ENCODE data around the gene TNFRSF1A. TPM values are rescaled to one million over a fixed set of nuclear protein-coding genes. Genes with fewer than 3 reads are reported as not detected.

TNFRSF1A gene
- total and polyA plus RNA-seq, 2 of the 13 experiments (the other 11 are each of a cell fraction or from before 2014, with no cell fraction given): 41.5 to 61.2 TPM

DNA sequence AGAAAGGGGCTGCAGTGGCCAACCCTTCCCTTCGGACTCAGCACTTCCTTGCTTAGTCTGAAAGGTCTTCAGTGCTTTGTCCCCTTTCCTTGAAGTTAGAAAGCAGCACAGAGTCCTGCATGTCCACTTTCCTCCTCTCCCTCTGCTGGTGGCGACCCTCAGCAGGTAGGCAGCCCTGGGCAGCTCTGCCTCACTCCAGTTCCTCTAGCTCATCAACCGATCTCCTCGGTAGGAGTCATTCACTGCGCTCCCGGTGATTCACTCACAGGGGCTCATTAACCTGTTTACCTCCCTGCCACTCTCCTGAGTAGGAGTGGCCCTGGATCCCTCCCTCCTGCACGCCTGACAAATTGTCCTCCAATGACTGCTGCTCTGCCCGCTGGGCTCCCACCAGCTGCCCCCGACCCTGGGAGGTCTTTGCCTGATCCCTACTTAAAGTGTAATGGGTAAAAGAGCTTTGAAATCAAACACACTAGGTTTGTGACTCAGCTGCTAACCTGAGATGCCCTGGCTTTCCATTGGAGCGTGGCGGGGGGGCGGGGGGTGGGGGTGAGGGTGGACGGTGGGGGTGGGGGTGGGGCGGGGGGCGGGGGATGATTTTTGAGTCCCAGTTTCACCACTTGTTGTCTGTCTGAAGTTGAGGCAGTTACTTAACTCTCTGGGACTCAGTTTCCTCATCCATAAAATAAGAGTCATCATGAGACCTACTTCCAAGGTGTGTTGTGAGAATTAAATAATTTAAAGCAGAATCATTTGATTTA, 29.3 kb upstream of the TNFRSF1A start (continued):
- TF ChIP-seq, protein P1, sequence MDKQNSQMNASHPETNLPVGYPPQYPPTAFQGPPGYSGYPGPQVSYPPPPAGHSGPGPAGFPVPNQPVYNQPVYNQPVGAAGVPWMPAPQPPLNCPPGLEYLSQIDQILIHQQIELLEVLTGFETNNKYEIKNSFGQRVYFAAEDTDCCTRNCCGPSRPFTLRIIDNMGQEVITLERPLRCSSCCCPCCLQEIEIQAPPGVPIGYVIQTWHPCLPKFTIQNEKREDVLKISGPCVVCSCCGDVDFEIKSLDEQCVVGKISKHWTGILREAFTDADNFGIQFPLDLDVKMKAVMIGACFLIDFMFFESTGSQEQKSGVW (CRISPR knock-in tag; IDR thresholded peaks at IDR 0.05; ENCODE audit: borderline replicate concordance): no peak
- TF ChIP-seq TAF1 (CRISPR knock-in tag; IDR thresholded peaks at IDR 0.05): peak; percentile 74; the same call in 1 of the 2 replicates
- TF ChIP-seq, protein P2, sequence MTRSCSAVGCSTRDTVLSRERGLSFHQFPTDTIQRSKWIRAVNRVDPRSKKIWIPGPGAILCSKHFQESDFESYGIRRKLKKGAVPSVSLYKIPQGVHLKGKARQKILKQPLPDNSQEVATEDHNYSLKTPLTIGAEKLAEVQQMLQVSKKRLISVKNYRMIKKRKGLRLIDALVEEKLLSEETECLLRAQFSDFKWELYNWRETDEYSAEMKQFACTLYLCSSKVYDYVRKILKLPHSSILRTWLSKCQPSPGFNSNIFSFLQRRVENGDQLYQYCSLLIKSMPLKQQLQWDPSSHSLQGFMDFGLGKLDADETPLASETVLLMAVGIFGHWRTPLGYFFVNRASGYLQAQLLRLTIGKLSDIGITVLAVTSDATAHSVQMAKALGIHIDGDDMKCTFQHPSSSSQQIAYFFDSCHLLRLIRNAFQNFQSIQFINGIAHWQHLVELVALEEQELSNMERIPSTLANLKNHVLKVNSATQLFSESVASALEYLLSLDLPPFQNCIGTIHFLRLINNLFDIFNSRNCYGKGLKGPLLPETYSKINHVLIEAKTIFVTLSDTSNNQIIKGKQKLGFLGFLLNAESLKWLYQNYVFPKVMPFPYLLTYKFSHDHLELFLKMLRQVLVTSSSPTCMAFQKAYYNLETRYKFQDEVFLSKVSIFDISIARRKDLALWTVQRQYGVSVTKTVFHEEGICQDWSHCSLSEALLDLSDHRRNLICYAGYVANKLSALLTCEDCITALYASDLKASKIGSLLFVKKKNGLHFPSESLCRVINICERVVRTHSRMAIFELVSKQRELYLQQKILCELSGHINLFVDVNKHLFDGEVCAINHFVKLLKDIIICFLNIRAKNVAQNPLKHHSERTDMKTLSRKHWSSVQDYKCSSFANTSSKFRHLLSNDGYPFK (CRISPR knock-in tag; IDR thresholded peaks at IDR 0.05; ENCODE audit: borderline replicate concordance): no peak
- TF ChIP-seq, protein P3, sequence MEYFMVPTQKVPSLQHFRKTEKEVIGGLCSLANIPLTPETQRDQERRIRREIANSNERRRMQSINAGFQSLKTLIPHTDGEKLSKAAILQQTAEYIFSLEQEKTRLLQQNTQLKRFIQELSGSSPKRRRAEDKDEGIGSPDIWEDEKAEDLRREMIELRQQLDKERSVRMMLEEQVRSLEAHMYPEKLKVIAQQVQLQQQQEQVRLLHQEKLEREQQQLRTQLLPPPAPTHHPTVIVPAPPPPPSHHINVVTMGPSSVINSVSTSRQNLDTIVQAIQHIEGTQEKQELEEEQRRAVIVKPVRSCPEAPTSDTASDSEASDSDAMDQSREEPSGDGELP (IDR thresholded peaks at IDR 0.05; ENCODE audit: borderline replicate concordance, low read depth): peak; percentile 63; the same call in 1 of the 2 replicates
- 0 out of 2 replicates have a peak, but pooled peaks have one; percentile 41 for TF ChIP-seq ARNT2 (CRISPR knock-in tag; IDR thresholded peaks at IDR 0.05; ENCODE audit: low read depth)

DNA sequence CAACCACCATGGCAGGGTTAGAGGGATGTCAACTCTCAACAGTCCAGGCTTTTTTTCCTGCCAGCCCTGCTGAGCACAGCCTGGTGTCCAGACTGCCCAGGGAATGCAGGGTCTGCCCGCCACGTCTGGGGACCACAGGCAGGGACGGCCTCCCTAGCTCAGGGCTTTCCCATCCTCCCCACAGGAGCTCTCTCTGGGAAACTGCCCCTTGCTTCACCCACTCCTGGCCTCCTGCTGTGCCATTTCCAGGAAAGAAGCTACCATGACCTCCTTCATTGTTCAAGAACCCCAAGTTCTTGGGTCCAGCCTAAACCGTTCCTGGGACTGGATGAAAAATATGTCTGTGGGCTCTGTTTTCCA, 28.7 kb upstream of the TNFRSF1A start:
- Histone ChIP-seq H2AFZ (ENCODE audit: low read length) (no peak overlapping the region), H3K9me3 (ENCODE audit: low read length) (no peaks in the 10 kb centered on the region), H3K36me3 (replicated peaks in 1 of 2; ENCODE audit: control insufficient read depth in 1 of 2, insufficient read depth in 2 of 2, low read length in 2 of 2) (no peaks in the 10 kb centered on the region), H3K4me1 (ENCODE audit: insufficient read depth, low read length) (peaks cover 79% of the 10 kb centered on the region), H3K9ac (ENCODE audit: insufficient read depth, low read depth, low read length) (peak overlapping the region; percentile 79), H3K4me3 (replicated peaks in 1 of 3; ENCODE audit: insufficient read depth in 1 of 3, low read depth in 2 of 3, low read length in 3 of 3) (peak overlapping the region in 2 of 3 experiments; percentile 31 to 62; a peak in 4 of 6 replicates), H3K27me3 (ENCODE audit: control insufficient read depth in 1 of 2, insufficient read depth in 2 of 2, low read length in 2 of 2) (peaks cover 0 to 20% of the 10 kb centered on the region in 2 experiments; a peak in 3 of 5 replicates), H3K4me2 (ENCODE audit: low read depth, low read length) (peak overlapping the region; percentile 95), H3K27ac (ENCODE audit: extremely low read length, insufficient read depth, low read length) (peak overlapping the region; percentile 88), H3K79me2 (ENCODE audit: insufficient read depth, low read length) (no peaks in the 10 kb centered on the region), H4K20me1 (ENCODE audit: insufficient read depth, low read length) (no peaks in the 10 kb centered on the region)
- CTCF ChIA-PET (ENCODE audit: low intra/inter-chr PET ratio, low total read pairs): interaction anchor here (1.2 kb wide), 1 partner anchor 47 kb away, joined by 3 read pairs; no protein-coding TSS in a partner anchor
- peak; percentile 0; the same call in 1 of the 3 replicates for ATAC-seq
- 29% methylated on average over 1 of the region's 4 CpGs for WGBS (ENCODE audit: low lambda C conversion rate)
- BruUV-seq (replicated peaks): no TSS peak
- intact Hi-C loops (cut with micrococcal nuclease; ENCODE audit: unreplicated experiment) (no loop called here), in situ Hi-C loops (cut with HindIII; ENCODE audit: extremely low pct_ligation_motif_present, low pct_unique_long_range_greater_than_20kb) (loop anchor here (5.0 kb wide), 1 partner anchor 33 kb away; no protein-coding TSS in a partner anchor)
- POLR2A ChIA-PET: interaction anchor here (1.2 to 7.5 kb wide), 18 partner anchors 12 to 242 kb away, joined by 3 to 278 read pairs (median 8); partner anchors contain the start of genes GAPDH, LTBR, PLEKHG6 and TAPBPL
- DNase-seq (ENCODE audit: low spot score): no peak
- peak; percentile 28 for FAIRE-seq
- TF ChIP-seq EP300 (IDR thresholded peaks at IDR 0.05; ENCODE audit: low read depth in 2 of 2, low read length in 2 of 2): no peak
- TF ChIP-seq EP300 (CRISPR knock-in tag; IDR thresholded peaks at IDR 0.05; ENCODE audit: borderline replicate concordance): no peak
- no peak for TF ChIP-seq ATM (IDR thresholded peaks at IDR 0.05; ENCODE audit: borderline replicate concordance)
- no peak for TF ChIP-seq FLYWCH1 (CRISPR knock-in tag; IDR thresholded peaks at IDR 0.05)
- TF ChIP-seq RBM39 (IDR thresholded peaks at IDR 0.05; ENCODE audit: low read depth, low read length, poor library complexity, severe bottlenecking): no peak
- TF ChIP-seq, protein P4, sequence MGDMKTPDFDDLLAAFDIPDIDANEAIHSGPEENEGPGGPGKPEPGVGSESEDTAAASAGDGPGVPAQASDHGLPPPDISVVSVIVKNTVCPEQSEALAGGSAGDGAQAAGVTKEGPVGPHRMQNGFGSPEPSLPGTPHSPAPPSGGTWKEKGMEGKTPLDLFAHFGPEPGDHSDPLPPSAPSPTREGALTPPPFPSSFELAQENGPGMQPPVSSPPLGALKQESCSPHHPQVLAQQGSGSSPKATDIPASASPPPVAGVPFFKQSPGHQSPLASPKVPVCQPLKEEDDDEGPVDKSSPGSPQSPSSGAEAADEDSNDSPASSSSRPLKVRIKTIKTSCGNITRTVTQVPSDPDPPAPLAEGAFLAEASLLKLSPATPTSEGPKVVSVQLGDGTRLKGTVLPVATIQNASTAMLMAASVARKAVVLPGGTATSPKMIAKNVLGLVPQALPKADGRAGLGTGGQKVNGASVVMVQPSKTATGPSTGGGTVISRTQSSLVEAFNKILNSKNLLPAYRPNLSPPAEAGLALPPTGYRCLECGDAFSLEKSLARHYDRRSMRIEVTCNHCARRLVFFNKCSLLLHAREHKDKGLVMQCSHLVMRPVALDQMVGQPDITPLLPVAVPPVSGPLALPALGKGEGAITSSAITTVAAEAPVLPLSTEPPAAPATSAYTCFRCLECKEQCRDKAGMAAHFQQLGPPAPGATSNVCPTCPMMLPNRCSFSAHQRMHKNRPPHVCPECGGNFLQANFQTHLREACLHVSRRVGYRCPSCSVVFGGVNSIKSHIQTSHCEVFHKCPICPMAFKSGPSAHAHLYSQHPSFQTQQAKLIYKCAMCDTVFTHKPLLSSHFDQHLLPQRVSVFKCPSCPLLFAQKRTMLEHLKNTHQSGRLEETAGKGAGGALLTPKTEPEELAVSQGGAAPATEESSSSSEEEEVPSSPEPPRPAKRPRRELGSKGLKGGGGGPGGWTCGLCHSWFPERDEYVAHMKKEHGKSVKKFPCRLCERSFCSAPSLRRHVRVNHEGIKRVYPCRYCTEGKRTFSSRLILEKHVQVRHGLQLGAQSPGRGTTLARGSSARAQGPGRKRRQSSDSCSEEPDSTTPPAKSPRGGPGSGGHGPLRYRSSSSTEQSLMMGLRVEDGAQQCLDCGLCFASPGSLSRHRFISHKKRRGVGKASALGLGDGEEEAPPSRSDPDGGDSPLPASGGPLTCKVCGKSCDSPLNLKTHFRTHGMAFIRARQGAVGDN (CRISPR knock-in tag; IDR thresholded peaks at IDR 0.05): peak; percentile 66; the same call in 1 of the 2 replicates
